Sigmoid colon (tissue), 7 donors: Measurements from ENCODE around the gene SLA2. TPM values are rescaled to one million over a fixed set of nuclear protein-coding genes. Genes with fewer than 3 reads are reported as not detected.
"Not testable (repeated sequence)": the region's sequence is repeated elsewhere in the genome, so short reads cannot be mapped to it uniquely, and the experiment has no call there.

Source experiments
- DNase-seq: peaks from one replicate; pipeline ENCODE4 v3.0.0-alpha.2; 2019
- H3K27ac ChIP-seq, 4 donors: fragments of 200-600 bp; sonication (generic); one replicate each; pipeline ENCODE4 v1.5.1; 2016 to 2019; ENCODE audit warnings: mild to moderate bottlenecking in 1 of 4
- H3K27me3 ChIP-seq, 3 donors: fragments of 200-600 bp; sonication (generic); one replicate each; pipeline ENCODE4 v1.5.1; 2019; ENCODE audit warnings: mild to moderate bottlenecking in 1 of 3
- H3K36me3 ChIP-seq, 4 donors: fragments of 200-600 bp; sonication (generic); one replicate each; pipeline ENCODE4 v1.5.1; 2016 to 2019
- H3K4me1 ChIP-seq, 4 donors: fragments of 200-600 bp; sonication (generic); one replicate each; pipeline ENCODE4 v1.5.1; 2017 to 2019
- H3K4me3 ChIP-seq, 4 donors: fragments of 200-600 bp; sonication (generic); one replicate each; pipeline ENCODE4 v1.5.1; 2017 to 2019; ENCODE audit warnings: mild to moderate bottlenecking in 2 of 4, moderate library complexity in 1 of 4
- H3K9me3 ChIP-seq, 4 donors: fragments of 200-600 bp in 3 of 4; sonication (generic) in 3 of 4; one replicate each; pipeline versions ENCODE4 v1.5.1 to v1.6.1; 2013 to 2019
- CTCF ChIP-seq, 4 experiments: fragments of 450-650 bp in 3 of 4; fragments of 200-600 bp in 1 of 4; IDR thresholded peaks; one replicate each; pipeline ENCODE4 v1.5.1; 2016 to 2019; ENCODE audit warnings: antibody characterized with exemption in 4 of 4, mild to moderate bottlenecking in 3 of 4, moderate library complexity in 2 of 4
- EP300 ChIP-seq, 4 donors: sonication (generic); formaldehyde crosslinking; IDR thresholded peaks; one replicate each; pipeline ENCODE4 v1.6.1; 2017; ENCODE audit warnings: antibody characterized with exemption in 4 of 4
- POLR2A ChIP-seq, 2 donors: fragments of 450-650 bp; IDR thresholded peaks; one replicate each; pipeline ENCODE4 v1.6.1; 2016; ENCODE audit warnings: antibody characterized with exemption in 2 of 2, mild to moderate bottlenecking in 2 of 2, moderate library complexity in 2 of 2
- POLR2AphosphoS5 ChIP-seq, 4 donors: sonication (generic); formaldehyde crosslinking; IDR thresholded peaks; one replicate each; pipeline ENCODE4 v1.6.1; 2017; ENCODE audit warnings: antibody characterized with exemption in 4 of 4
- WGBS, 2 donors: extraction: QIAGEN DNeasy Blood & Tissue Kit; methylation state at CpG; one replicate each; pipeline ENCODE4 v1.1.7; 2013; 5-methylcytosine and 5-hydroxymethylcytosine counted together
- intact Hi-C: fragments of 100-400 bp; cut with DNase I; formaldehyde crosslinking; loops from one replicate; pipeline ENCODE4 v1.15.1; 2023
- polyA plus RNA-seq, 3 donors: library from polyadenylated mRNA; stranded (reverse); fragments of 200-250 nt; gene quantifications; one replicate each; pipeline ENCODE4 v1.2.3, GENCODE V29; 2013
- small RNA-seq, 3 donors: library from RNA; depleted of rRNA; stranded (forward); fragments of <200 nt; gene quantifications; one replicate each; pipeline ENCODE3, GENCODE V24; 2016
- total RNA-seq, 4 donors: library from RNA; depleted of rRNA; stranded (reverse); fragments of >200 nt; gene quantifications; one replicate each; pipeline ENCODE4 v1.1.0, GENCODE V29; 2016
- donor health status: healthy with polysubstance abuse.
- donor health status: Bipolar disorder and iron deficiency.
- donor health status: healthy.

The SLA2 gene
- total and polyA plus RNA-seq, 7 donors, result 0.46 to 3.4 (median 0.55) TPM; not detected in 3

- 78 to 85% methylated on average over 7 of the region's 7 CpGs for WGBS, 2 donors
- intact Hi-C loops, result loop anchor here (10.0 kb wide), 1 partner anchor 205 kb away; the partner anchor contains the start of gene DSN1
- TF ChIP-seq CTCF (IDR thresholded peaks at IDR 0.05) (no peak), POLR2AphosphoS5 (IDR thresholded peaks at IDR 0.05) (no peak), EP300 (IDR thresholded peaks at IDR 0.05) (no peak), POLR2A (IDR thresholded peaks at IDR 0.05) (no peak)
Measured at GRCh38 chr20:36569847-36570429, 76.1 kb downstream of the SLA2 start.

DNA sequence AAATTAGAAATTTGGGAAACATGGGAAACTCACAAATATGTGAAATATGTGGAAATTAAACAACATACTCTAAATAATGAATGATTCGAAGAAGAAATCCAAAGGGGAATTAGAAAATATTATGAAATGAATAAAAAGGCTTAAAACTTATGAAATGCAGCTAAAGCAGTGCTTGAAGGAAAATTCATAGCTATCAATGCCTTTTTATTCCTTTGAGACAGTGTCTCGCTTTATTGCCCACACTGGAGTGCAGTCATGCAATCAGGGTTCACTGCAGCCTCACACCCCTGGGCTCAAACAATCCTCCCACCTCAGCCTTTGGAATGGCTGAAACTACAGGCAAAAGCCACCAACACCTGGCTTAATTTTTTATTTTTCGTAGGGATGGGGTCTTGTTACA, 80.5 kb downstream of the SLA2 start:
- no peak for DNase-seq
- peaks cover 0 to 7% (median 0%) of the 10 kb centered on the region in 4 donors for H3K4me1 ChIP-seq
- TF ChIP-seq EP300 (IDR thresholded peaks at IDR 0.05), result no peak
- no peaks in the 10 kb centered on the region for H3K9me3 ChIP-seq
- H3K27ac ChIP-seq, result no peak overlapping the region
- H3K27me3 ChIP-seq, result no peaks in the 10 kb centered on the region
- no peaks in the 10 kb centered on the region for H3K36me3 ChIP-seq
- no peak overlapping the region for H3K4me3 ChIP-seq
- intact Hi-C loops, result no loop called here
- WGBS, 2 donors, result 95 to 96% methylated on average over 3 of the region's 3 CpGs

More at GRCh38 chr20:36569847-36570429, 76.1 kb downstream of the SLA2 start:
- Histone ChIP-seq H3K9me3 (no peaks in the 10 kb centered on the region), H3K4me1 (peaks cover 0 to 23% (median 17%) of the 10 kb centered on the region in 4 donors), H3K4me3 (no peak overlapping the region), H3K27me3 (no peaks in the 10 kb centered on the region), H3K27ac (no peak overlapping the region), H3K36me3 (no peaks in the 10 kb centered on the region)
- no peak for DNase-seq

DNA sequence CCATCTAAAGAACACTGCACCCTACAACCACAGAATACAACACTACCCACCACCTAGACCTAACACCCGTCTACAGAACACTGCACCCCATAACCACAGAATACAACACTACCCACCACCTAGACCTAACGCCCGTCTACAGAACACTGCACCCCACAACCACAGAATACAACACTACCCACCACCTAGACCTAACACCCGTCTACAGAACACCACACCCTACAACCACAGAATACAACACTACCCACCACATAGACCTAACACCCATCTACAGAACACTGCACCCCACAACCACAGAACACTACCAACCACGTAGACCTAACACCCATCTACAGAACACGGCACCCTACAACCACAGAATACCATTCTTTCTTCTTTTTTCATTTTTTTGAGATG, 81.3 kb downstream of the SLA2 start:
- H3K4me3 ChIP-seq, H3K27ac ChIP-seq, H3K36me3 ChIP-seq, H3K27me3 ChIP-seq, intact Hi-C loops, H3K9me3 ChIP-seq, DNase-seq, H3K4me1 ChIP-seq: not testable (repeated sequence)
- WGBS, 2 donors, result 83 to 90% methylated on average over 6 of the region's 6 CpGs

- intact Hi-C loops, H3K36me3 ChIP-seq, H3K27ac ChIP-seq, DNase-seq, H3K4me1 ChIP-seq, H3K4me3 ChIP-seq, H3K27me3 ChIP-seq, H3K9me3 ChIP-seq: not testable (repeated sequence)
- WGBS, 2 donors, result 89 to 90% methylated on average over 13 of the region's 13 CpGs
Measured at GRCh38 chr20:36564078-36564725, 81.8 kb downstream of the SLA2 start.

- WGBS, 2 donors, result 67 to 93% methylated on average over 1 of the region's 1 CpG
- H3K4me3 ChIP-seq, result no peak overlapping the region
- TF ChIP-seq POLR2A (IDR thresholded peaks at IDR 0.05), result no peak
- H3K4me1 ChIP-seq, result peaks cover 0 to 7% (median 0%) of the 10 kb centered on the region in 4 donors
- H3K27ac ChIP-seq, result no peak overlapping the region
- no peak for DNase-seq
- intact Hi-C loops, result no loop called here
- no peaks in the 10 kb centered on the region for H3K9me3 ChIP-seq
- H3K27me3 ChIP-seq, result no peaks in the 10 kb centered on the region
- no peaks in the 10 kb centered on the region for H3K36me3 ChIP-seq
Measured at GRCh38 chr20:36563374-36563773, 82.6 kb downstream of the SLA2 start.

- 83 to 88% methylated on average over 2 of the region's 2 CpGs for WGBS, 2 donors
- intact Hi-C loops, result no loop called here
- no peak for TF ChIP-seq POLR2AphosphoS5 (IDR thresholded peaks at IDR 0.05)
- no peak for TF ChIP-seq EP300 (IDR thresholded peaks at IDR 0.05)
- no peak for TF ChIP-seq CTCF (IDR thresholded peaks at IDR 0.05)
- TF ChIP-seq POLR2A (IDR thresholded peaks at IDR 0.05), result no peak
Measured at GRCh38 chr20:36562724-36563123, 83.3 kb downstream of the SLA2 start.

More at GRCh38 chr20:36562724-36563123, 83.3 kb downstream of the SLA2 start:
- Histone ChIP-seq H3K27me3 (no peaks in the 10 kb centered on the region), H3K27ac (no peak overlapping the region), H3K9me3 (no peaks in the 10 kb centered on the region), H3K36me3 (no peaks in the 10 kb centered on the region), H3K4me1 (peaks cover 0 to 7% (median 0%) of the 10 kb centered on the region in 4 donors), H3K4me3 (no peak overlapping the region)
- no peak for DNase-seq

Small RNA genes lying within 50 kb of the gene (small RNA-seq; reads per million reads assigned to genes)
- 0 reads per million in 3 donors for gene RF00019

Other genes starting within 250 kb of the SLA2 start
- 1,000 to 10,000 TPM; 1,167 to 2,082 (median 1,738) TPM for gene MYL9, start 104.7 kb downstream of the SLA2 start, total RNA-seq
- gene MYL9, start 104.7 kb downstream of the SLA2 start, polyA plus RNA-seq, result 100 to 1,000 TPM in 2 of 3 donors, 10 to 100 TPM in 1; 26.4 to 168 (median 105) TPM
- 10 to 100 TPM in 3 of 4 donors, 1 to 10 TPM in 1; 8.9 to 13.6 (median 11.1) TPM for gene TGIF2, start 72.6 kb downstream of the SLA2 start, total RNA-seq
- 10 to 100 TPM in 1 of 3 donors, 1 to 10 TPM in 2; 2.1 to 10.0 (median 2.4) TPM for gene TGIF2, start 72.6 kb downstream of the SLA2 start, polyA plus RNA-seq
- 10 to 100 TPM; 58.7 to 85.1 (median 75.7) TPM for gene RAB5IF, start 40.4 kb downstream of the SLA2 start, total RNA-seq
- gene RAB5IF, start 40.4 kb downstream of the SLA2 start, polyA plus RNA-seq, result 100 to 1,000 TPM; 106 to 169 (median 148) TPM
- gene NDRG3, start 99.9 kb upstream of the SLA2 start, total RNA-seq, result 10 to 100 TPM; 28.5 to 38.9 (median 31.5) TPM
- gene NDRG3, start 99.9 kb upstream of the SLA2 start, polyA plus RNA-seq, result 10 to 100 TPM; 21.6 to 32.1 (median 25.9) TPM
- 1 to 10 TPM; 4.4 to 6.4 (median 5.5) TPM for gene DSN1, start 127.6 kb upstream of the SLA2 start, total RNA-seq
- 10 to 100 TPM in 2 of 3 donors, 1 to 10 TPM in 1; 7.8 to 11.7 (median 11.6) TPM for gene DSN1, start 127.6 kb upstream of the SLA2 start, polyA plus RNA-seq
- under 1 TPM in 1 of 4 donors, not detected in 3; 0.36 TPM for gene TLDC2, start 229.9 kb upstream of the SLA2 start, total RNA-seq
- 10 to 100 TPM; 14.6 to 25.8 (median 24.3) TPM for gene TLDC2, start 229.9 kb upstream of the SLA2 start, polyA plus RNA-seq